Activated naive CD4-positive, alpha-beta T cell (primary cell): ENCODE results near the gene SLC15A3.

Source experiments
- DNase-seq, 4 experiments: peaks; one replicate each; lab custom pipeline; 2025; lab: John Stamatoyannopoulos, UW

SLC15A3 gene

DNA sequence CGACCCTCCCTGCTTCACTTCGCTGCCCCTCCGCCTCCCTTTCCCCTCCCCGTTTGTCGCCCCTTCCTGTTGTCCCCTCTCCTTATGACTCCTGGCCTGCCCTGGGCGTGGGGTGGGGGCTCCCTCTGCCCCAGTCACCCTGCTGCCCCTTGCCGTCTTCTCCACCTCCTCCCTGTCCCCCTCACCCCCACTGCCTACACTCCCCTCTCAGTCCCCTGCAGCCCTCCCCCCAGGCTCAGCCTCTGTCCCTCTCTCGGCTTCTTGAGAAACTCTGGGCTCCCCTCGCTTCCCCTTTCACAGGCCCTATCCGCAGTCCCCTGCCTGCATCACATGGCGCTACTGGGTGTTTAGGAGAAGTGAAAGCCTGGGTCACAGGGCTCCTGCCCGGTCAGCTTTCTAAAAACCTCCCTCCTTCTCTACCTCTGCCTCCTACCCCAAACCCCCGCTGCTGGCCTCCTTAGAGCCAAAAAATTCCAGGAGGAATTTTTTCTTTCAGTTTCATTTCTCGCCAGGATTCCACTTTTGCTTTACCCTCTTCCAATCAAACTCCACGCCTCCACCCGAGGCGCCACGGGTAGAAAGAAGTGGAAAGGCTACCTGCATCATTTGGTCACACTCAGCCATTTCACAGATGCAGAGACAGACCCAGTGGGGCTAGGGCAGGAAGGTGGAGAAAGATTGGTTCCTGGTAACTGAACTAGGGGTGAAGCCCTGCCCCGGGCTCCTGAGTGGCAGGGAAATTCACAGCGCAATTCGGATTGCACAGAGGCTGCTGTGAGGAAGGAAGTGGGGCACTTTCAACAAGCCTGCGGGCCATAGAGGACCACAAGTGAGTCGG lies at the start of gene SLC15A3:
SLC15A3 (minus strand) TSS at position 273 of the 838 bp plus-strand sequence. CDS start 625 bp downstream, outside the sequence.
- peak in 2 of 4 experiments; percentile 22 to 36 for DNase-seq

DNA sequence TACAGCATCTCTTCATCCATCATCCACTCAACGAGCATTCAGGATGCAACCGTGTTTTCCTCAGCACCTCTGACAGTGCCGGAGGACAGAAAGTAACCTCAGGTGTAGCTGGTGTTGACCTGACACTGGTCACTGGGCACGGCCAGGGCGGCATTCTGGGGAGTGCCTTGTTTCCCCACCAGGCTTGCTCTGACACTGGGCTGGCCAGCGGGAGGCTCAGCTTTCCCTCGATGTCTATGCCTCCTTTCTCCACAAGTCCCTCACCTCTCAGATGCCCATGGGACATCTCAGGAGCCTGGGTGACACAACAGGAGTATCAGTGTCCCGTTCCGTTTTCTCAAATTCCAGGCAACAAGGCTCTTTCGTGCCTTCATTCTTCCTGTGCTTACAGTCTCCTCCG lies 48.5 kb upstream of the SLC15A3 start:
- DNase-seq: no peak

DNA sequence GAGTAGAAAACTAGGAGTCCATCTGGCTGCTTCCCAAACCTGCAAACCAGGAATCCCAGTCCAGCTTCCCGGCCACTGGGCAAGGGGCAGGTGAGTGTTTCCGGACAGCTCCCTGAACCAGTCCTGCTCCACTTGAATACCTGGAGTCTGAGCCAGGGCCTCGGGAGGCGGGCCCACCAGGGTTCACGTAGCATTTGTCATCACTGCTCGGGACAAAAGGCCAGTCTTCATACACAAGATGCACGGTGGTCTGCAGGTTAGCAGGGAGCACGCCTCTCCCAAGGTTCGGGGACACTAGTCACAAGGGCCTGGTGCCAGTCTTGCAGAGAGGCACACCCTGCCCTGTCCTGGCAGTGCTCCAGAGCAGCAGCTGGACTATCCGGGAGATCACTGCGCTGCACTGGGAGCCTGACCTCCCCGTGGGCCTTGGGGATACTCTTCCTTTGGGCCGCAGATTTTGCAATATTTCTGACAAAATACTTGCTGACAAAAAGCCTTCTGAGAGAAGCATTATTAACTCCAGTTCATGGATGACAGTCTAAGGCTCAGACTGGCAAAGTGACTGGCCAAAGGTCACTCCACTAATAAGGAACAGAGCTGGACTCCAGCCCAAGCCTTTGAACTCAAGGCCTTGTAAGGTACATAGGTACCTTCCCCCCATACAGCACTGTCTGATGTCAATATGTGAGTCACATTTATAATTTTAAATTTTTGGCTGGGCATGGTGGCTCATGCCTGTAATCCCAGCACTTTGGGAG lies 44.6 kb upstream of the SLC15A3 start:
- DNase-seq: no peak

DNA sequence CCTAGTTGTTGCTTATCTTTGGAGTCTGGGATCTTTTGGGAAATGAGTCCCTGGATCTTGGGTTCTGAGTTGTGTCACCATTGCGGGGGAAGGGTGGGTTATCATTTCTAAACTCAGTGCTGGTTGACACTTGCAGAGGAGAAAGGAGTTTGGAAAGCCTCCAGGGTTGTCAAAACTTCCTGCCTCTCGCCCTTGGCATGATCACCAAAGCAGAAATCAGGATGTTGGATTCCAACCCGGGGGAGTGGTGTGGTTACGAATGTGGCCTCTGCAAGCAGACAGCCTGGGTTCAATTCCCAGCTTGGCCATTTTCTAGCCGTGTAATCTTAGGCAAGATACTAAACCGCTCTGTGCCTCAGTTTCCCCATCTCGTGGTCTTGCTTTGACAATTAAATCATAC lies 43.8 kb upstream of the SLC15A3 start:
- DNase-seq: no peak

DNA sequence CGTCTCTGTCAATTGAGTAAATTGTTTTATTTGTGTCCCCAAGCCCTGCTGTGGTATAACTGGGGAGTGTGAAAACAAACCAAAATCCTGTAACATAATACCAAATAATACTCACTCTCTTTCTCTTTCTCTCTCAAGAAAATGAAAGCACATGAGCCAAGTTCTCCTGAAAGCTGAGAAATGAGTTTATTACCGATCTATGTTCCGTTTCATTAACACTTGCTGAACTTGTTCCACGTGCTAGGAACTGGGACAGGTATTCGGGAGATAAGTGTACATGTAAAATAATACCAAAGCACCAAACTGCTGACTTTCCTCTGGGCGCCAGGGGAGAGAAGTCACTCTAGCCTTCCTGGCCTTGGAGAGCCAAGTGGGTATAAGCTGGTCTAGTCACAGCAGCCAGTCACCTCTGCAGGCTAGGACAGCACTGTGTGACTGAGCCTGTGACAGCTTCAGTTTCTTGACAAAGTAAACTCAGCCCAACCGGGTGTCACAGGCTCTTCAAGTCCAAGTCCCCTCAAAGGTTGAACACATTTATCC lies 42.6 kb upstream of the SLC15A3 start:
- no peak for DNase-seq

DNA sequence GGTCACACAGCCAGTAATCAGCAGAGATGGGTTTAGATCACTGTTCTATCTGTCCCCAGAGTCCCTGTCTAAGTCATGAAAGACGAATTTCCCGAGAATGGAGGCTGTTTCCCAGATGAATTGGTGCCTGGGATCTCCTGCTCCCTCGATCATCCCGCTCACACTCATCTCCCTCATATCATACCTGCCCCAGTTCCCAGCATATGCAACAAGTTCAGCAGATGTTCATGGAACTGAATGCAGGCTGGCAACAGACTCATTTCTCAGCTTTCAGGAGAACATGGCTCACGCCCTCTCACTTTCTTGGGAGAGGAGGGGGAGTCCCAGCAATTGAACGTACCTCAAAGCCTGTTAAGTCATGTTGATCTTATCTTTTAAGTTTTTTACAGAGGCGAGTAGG lies 41.6 kb upstream of the SLC15A3 start:
- DNase-seq: no peak

DNA sequence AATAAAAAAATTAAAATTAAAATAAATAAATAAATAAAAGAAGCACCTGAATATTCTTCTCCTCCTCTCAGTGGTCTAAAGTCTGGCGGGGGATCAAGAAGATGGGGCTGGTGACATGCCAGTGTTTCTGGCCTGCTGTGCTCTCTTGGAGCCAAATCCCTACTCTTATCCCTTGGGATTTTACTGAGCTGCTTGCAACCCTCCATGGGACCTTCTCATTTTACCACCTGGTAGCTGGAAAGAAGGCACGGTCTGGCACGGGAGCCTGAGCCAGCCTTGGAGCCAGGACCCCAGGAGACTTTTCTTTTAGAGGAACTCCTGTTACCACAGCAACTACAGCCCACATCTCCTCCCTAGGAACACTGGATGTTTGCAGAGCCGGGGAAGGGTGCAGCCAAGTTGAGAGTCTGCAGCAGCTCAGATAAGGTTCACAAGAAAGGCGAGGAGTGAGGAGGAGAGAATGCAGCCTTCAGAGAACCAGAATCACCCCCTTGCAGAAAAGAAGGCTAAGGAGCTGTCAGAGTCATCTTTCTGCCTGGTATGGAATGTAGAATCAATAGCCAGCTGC lies 41.0 kb upstream of the SLC15A3 start:
- DNase-seq: no peak

DNA sequence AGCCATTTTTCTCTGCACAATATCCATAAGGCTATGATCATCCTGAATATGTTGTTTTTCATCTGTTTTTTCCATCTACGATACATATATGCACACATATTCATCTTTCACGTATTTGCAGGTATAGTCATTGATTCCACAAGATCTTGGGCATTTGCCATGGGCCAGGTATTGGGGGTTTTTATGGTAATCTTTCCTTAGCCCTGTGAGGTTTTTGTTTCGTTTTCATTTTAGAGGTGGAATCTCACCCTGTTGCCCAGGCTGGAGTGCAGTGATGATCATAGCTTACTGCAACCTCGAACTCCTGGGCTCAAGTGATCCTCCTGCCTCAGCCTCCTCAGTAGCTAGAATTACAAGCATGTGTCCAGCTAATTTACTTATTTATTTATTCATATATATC lies 39.5 kb upstream of the SLC15A3 start:
- no peak for DNase-seq

DNA sequence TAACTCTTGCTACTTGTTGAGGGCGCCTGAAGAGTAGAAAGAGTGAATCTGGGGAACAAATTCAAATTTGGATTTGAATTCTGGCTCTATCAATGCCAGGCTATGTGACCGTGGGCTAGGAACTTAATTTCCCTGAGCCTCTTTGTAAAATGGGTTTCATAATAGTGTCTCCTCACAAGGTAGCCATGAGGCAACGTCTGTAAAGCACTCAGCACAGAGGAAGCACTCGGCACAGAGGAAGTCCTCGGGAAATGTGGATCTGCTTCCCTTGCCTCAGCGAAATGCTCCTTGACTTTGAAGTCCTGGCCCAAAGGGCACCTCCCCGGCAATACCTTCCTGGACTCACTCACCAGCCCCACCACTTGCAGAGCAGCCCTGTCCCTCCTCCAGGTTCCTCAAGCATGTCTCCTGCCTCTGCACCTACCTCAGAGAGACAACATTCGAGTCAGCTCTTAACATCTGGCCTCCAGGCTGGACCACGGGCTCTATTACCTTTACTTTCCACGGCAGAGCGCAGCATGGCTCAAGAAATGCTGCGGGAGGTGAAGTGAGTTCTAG lies 37.2 kb upstream of the SLC15A3 start:
- no peak for DNase-seq

DNA sequence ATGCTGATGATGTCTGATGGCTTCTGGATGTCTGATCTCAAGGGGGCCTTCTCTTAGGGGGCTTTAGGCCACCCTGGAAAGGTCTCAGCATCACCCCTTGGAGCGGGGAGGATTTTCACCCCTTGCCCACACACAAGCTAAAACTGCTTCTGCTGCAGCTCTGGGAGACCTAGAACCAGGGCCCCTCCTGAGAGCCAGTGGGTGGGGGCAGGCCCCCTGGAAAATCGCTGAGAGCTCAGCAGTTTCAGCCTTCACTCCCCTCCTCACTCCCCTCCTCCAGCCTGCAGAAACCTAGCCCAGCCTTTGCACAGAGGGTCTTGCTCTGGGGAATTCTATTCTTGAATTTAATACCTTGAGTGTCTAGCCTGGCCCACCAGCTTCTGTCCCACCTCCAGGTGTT lies 36.7 kb upstream of the SLC15A3 start:
- DNase-seq: no peak

DNA sequence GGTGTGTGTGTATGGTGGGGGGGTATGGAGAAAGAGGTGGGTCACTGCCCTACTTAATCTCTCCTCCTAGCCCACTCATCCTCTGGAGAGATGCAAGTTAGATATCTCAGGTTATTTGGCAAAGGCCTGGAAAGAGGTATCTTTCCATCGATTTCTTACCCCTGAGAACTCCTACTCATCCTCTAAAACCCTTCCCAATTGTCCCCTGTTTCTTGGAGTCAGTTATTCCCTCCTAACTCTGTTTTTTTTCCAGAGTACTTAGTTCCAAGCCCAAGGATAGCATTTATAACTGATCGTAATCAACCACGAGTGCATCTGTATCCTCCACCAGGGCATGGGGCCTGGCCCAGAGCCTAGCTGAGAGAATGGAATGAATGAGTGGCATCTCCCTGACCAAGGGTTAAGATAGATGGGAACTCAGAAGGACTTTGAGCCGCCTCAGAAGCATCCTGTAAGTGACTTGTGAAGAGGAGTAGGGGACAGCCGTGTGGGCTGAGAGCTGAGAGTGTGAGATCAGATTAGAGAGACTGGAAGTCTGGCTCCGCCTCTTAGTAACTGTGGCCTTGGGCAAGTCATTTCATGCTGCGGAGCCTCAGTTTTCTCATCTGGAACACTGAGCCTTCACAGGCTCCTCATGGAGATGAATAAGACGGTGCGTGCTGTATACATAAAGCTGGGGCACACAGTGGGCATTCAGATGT lies 35.8 kb upstream of the SLC15A3 start:
- DNase-seq: no peak

DNA sequence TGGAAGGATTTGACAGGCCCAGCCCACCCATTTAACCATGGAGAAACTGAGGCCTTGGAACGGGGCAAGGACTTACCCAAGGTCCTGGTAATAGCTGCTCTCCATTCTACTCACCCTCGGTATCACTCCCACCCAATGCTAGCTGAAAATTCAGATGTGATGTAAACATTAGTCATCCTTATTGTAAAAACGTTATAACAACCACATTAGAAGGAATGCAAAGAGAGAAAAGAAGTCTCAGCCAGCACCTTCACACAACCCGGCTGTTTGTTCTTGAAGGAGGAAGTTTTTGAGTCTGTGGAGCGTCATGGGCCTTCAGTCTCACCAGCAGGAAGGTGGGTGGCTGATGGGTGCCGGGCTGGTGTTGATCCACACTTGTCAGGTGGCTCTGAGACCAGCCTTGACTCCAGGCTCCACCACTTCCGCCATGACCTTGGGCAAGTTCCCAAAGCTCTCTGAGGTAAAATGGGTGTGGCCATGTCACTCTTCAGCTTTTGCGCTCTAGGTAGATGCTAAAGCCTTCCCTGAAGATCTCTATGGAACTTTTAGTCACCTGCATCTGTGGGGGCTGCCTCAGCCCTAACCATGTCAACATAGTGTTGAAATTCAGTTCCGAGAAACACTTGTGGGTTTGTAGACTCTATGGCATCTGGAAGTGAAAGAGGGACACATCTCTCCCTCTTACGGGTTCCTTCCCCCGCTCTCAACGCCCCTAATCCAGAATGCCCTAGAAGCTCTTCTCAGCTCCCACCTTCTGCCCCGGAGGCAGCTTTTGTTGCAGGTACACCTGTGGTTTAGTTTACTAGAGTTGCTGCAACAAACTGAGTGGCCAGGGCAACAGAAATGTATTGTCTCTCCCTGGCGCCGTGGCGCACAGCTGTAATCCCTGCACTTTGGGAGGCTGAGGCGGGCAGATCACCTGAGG lies 34.3 kb upstream of the SLC15A3 start:
- DNase-seq: peak; percentile 63 to 87 (median 71)

DNA sequence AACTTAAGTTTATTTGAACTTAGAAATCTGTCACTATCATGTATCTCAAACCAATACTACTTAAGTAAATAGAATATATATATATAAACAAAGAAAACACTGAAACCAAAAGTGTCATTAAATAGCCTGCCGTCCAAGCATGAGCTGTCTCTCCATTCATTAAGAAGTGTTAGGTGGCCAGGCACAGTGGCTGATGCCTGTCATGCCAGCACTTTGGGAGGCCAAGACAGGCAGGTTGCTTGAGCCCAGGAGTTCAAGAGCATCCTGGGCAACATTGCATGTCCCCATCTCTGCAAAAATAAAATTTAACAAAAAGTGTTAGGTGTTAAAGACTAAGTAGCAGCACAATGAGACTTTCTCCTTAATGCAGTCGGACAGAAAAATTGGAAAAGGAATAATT lies 33.5 kb upstream of the SLC15A3 start:
- DNase-seq: no peak

DNA sequence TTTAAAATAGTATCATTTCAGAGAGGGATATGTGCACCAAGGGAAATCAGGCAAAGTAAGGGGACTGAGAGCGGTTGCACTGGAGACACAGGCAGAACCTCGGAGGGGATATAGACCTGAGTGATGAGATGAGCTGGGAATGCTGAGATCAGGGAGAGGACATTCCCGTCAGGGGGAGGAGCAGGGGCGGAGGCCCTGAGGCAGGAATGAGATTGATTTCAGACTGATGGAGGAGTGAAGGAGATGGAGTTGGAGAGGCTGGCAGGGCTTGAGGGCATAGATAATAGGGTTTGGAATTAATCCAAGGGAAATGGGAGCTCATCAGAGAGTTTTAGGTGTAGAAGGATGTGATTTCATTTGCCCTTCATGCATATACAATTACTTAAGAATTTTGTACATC lies 32.7 kb upstream of the SLC15A3 start:
- no peak for DNase-seq

DNA sequence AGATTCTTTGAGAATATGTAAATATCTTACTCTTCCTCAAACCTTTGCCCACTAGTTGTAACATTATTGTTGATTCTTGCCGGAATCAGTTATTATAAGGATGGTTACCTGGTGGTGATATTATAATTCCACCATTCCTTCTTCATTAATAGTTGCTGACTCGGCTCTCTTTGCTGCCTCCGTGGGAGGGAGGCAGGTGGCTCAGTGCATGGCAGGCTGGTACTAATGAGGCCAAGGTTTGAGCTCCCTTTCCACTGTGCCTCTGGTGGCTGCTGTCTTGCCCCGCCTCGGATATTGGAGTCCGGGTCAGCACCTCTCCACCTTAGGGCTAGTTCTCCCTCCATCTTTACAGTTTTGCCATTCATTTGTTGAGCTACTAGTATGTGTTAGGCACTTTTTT lies 32.2 kb upstream of the SLC15A3 start:
- no peak for DNase-seq

DNA sequence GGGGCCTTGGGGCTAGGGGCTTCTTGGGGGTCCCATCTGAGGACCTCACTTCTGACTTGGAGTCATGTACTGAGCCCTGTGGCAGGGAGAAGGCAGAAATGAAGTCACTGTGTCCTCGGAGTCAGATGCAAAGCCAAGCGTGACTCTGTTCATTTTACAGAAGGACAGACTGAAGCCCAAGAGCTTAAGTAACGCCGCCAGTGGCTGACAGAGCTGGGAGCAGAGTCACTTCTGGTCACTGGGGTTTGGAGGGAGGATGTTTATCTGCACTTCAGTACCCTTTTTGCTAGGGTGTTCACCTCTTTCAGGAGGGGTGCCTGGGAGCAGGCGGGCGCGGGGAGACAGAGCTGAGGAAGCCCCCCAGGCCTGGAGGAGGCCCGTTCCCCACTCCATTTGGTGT lies 30.2 kb upstream of the SLC15A3 start:
- DNase-seq: no peak

DNA sequence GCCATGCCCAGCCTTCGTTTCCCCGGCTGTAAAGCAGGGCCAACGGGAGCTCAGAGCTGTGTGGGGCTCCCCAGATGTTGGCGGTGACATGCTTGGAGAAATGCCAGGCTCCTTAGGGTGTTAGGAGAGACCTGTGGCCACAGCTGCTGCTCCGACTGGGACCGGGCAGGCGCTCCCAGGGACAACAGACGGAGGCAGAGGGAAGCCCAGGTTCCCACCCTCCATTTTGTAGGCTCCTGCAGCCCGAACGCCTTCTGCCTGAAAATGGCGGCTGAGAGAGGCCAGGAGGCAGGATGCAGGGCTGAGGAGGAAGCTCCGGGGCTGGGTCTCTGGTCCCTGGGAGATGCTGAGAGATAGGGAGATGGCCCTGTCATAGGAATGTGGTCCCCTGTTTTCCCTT lies 29.5 kb upstream of the SLC15A3 start:
- DNase-seq: no peak

DNA sequence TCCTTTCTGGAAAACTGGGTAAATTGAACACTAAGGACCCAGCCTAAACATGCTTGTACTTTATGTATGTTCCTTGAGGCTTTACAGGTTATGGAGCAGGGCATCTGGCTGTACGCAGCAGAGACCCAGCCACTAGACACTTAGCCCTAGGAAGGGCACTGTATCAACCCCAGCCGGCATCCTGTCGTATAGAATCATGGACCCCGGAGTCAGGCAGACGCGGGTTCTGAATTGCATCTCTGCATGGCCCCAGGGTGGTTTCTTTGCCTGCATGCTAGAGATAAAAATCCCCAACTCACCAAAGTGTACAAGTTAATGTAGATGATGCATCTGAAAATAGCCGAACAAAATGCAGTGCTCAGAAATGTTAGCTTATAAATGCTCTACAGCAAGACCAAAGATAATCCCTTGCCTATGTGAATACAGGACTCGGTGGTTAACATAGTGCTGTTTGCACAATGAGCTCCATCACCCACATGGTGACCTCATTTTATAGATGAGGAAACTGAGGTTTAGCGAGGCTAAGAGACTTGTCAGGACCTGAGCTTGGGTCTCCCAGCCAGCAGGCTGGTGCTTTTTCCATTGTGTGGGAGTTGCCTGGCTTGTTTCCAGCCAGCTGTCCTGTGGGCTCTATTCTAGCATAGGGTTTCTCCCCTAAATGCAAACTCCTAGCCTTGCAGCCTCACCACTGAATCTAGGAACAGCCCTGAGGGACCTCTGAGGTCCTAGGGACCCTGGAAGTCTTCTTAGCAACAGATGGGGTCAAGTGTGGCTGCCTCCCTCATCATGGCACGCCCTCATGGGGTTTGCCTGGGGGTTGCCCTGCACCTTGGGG lies 26.8 kb upstream of the SLC15A3 start:
- DNase-seq: no peak

DNA sequence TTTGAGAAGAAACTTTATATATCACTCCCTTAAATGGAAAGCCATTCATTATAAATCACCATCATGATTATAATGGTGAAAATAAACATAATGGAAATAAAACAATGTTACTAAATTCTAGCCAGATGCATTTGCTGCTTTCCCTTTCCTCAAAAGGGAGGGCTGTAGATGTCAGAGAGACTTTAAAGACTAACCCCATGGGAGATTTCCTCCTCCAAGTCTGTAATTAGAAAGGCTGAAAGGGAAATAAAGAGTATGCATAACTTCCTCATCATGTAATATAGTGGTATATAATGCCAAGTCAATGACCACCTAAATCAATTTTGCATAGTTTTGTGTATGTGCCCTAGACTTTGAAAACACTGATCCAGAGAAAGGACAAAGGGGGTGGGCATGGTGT lies 25.9 kb upstream of the SLC15A3 start:
- DNase-seq: no peak

DNA sequence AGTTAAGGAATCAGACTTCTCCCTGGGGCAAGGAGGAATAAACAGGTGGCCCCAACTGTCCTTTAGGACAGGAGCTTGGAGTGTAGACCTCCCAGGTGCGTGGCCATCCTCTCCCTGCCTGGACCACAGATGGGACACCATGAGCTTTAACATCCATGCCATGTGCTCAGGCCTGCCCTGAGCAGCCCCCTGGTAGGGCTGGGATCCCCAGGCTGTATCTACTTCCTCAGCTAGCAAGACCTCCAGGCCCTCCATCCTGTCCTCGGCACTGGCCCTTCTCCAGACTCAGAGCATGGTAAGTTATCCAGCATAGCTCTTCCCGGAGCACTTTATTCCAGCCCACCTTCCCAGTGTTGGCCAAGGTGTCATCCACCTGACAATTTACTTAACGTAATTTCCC lies 25.2 kb upstream of the SLC15A3 start:
- DNase-seq: no peak
